IPS DF 19.7 (cell line): ENCODE results near the gene COL26A1.
"Not testable (repeated sequence)": the region's sequence is repeated elsewhere in the genome, so short reads cannot be mapped to it uniquely, and the experiment has no call there.

Source experiments
- DNase-seq: peaks from one replicate; pipeline ENCODE4 v3.0.0-alpha.2; 2013; ENCODE audit warnings: low read depth, low spot score

COL26A1 gene

DNA sequence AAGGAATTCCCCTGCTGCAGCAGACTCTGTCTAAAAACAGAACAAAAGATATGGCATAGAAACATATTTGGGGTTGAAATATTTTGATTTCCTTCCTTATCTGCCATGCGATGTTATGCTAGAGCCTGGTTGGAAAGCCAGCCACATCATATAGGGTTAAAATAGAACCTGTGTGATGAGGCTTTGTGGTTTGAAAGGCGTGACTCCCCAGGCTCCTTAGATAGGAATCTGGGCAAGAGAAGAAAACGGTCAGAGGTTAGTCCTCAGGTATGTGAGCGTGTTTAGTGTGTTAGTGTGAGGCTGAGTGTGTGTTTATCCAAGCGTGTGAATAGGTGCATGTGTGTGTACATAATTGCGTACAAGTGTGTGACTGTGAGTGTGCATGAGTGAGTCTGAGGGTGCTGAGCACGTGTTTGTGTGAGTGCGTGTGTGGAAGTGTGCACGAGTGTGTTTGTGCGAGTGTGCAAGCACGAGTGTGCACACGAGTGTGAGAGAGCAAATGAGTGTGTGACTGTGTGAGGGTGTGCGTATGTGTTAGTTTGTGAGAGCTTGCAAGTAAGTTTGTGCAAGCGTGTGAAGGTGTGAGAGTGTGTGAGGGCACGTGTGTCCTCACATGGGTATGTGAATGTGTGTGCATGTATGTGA is 79.9 kb downstream of the COL26A1 start:
- no peak for DNase-seq

GRCh38 chr7:101450064-101450463 is 87.4 kb downstream of the COL26A1 start:
- DNase-seq, result no peak

DNA sequence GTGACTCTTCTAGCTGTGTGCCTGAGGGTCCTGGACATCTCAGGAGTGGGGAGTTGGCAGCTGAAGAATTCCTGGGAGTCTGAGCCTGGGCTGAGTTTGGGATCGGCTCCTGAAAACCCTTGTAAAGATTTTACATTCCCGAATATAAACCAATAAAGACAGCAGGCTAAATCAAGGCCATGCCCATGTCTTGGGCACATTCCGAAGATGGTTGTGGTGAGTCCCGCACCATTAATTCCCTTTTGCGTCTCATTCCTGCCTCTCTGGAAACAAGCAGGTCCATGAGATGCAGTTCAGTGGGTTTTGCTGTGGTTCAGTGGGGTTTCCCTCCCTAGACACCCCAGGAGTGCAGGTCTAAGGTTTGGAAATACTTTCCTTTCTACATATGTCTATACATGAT is 90.9 kb downstream of the COL26A1 start:
- no peak for DNase-seq

- DNase-seq, result no peak
These were observed 94.5 kb downstream of the COL26A1 start for GRCh38 chr7:101457001-101457750.

GRCh38 chr7:101465131-101465530 is 102.5 kb downstream of the COL26A1 start:
- no peak for DNase-seq

DNA sequence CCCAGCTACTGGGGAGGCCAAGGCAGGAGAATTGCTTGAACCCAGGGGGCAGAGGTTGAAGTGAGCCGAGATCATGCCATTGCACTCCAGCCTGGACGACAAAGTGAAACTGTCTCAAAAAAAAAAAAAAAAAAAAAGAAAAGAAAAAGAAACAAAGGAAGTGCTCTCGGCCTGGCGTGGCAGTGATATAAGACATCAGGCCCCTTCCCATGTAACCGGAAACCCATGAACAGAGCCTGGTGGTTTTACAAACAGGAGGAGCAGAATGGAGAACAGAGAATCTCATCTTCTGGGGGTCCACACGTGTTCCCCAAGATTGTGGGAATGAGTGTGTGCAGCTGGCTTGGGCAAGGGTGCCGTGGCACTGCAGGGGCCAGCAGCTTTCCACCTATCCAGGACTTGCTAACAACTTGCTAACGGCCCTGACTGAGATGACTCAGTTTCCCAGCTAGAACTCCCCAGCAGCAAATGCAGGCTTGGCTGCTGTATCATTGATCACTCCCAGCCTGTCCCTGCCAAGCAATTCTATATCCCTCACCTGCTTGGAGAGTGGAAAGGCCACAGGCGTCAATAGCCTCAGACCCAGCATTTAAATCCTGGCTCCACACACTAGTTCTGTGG is 103.0 kb downstream of the COL26A1 start:
- no peak for DNase-seq

- no peak for DNase-seq
These were observed 104.2 kb downstream of the COL26A1 start for GRCh38 chr7:101466871-101467270.

GRCh38 chr7:101468546-101469275 is 106.0 kb downstream of the COL26A1 start:
- DNase-seq, result no peak

- no peak for DNase-seq
These were observed 108.2 kb downstream of the COL26A1 start for GRCh38 chr7:101470668-101471487.

DNA sequence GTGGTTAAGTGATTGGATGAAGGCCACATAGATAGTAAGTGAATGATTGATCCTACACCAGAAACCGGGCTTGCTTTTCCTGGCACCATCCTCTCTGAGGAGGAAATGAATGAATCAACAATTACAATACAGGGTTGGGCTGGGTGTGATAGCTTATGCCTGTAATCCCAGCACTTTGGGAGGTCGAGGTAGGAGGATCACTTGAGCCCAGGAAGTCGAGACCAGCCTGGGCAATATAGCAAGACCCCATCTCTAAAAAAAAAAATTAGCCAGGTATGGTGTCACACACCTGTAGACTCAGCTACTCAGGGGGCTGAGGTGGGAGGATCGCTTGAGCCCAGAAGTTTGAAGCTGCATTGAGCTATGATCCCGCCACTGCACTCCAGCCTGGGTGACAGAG is 111.5 kb downstream of the COL26A1 start:
- DNase-seq, result no peak

DNA sequence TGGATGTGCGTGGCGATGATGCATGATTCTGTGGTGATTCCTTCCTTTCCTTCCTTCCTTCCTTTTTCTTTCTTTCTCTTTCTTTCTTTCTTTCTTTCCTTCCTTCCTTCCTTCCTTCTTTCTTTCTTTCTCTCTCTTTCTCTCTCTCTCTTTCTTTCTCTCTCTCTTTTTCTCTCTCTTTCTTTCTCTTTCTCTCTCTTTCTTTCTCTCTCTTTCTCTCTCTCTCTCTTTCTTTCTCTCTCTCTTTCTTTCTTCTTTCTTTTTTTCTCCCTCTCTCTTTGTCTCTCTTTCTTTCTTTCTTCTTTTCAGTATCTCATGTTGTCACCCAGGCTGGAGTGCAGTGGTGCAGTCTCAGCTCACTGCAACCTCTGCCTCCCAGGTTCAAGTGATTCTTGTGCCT is 113.0 kb downstream of the COL26A1 start:
- DNase-seq, result not testable (repeated sequence)

- DNase-seq, result no peak
These were observed 116.5 kb downstream of the COL26A1 start for GRCh38 chr7:101479217-101479616.

DNA sequence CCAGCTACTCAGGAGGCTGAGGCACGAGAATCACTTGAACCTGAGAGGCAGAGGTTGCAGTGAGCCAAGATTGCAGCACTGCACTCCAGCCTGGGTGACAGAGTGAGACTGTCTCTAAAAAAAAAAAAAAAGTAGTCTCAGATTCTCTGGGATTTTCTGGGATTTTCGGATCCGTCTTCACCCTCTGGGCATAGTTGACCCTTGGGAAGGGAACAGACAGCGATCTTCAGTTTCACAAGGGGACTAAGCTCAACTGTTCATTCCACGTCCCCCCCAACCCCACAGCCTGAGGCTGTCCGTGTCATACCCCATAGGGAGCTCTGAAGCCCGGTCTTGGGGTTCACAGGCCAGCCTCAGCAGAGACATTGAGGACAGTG is 123.4 kb downstream of the COL26A1 start:
- DNase-seq, result not testable (repeated sequence)

- DNase-seq, result peak; percentile 38
These were observed 123.9 kb downstream of the COL26A1 start for GRCh38 chr7:101486433-101487104.

DNA sequence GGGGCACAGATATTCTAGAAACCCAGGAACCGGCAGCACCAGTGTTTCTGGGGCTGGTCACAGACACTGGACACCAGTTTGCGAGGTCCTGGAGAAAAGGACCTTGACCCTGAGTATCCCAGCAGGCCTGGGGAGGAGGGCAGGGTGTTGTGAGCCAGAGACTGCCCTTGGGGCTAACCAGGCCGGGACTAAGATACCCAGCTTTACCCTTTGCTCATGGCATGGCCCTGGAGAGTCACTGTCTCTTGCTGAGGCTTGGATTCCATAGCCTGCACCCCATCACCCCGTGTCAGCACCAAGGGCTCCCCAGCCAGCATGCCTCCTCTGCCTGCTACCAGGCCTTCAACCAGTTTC is 124.4 kb downstream of the COL26A1 start:
- DNase-seq, result no peak

DNA sequence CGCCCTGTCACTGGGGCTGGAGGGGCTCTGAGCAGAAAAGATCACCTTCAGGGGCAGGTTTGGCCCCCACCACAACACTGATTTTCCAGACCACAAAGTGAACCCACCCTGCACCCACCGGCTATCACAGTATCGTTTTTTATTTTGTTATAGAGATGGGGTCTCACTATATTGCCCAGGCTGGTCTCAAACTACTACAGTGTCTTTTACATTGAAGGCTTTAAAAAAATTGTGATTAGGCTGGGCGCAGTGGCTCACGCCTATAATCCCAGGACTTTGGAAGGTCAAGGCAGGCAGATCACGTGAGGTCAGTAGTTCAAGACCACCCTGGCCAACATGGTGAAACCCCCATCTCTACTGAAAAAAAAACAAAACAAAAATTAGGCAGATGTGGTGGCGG is 125.1 kb downstream of the COL26A1 start:
- DNase-seq, result no peak

- no peak for DNase-seq
These were observed 126.3 kb downstream of the COL26A1 start for GRCh38 chr7:101488826-101489572.

DNA sequence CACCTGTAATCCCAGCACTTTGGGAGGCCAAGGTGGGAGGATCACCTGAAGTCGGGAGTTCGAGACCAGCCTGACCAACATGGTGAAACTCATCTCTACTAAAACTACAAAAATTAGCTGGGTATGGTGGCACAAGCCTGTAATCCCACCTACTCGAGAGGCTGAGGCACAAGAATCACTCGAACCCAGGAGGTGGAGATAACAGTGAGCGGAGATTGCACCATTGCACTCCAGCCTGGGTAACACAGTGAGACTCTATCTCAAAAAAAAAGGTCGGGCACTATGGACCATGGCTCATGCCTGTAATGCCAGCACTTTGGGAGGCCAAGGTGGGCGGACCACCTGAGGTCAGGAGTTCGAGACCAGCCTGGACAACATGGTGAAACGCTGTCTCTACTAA is 127.8 kb downstream of the COL26A1 start:
- not testable (repeated sequence) for DNase-seq

- DNase-seq, result not testable (repeated sequence)
These were observed 128.8 kb downstream of the COL26A1 start for GRCh38 chr7:101491442-101491841.
